HCT116 (cell line): ENCODE measurements around the gene GALNT2.

Experiments used
- CEBPB ChIP-seq: IDR thresholded peaks from 2 replicates; pipeline ENCODE4 v1.6.1; 2012; ENCODE audit warnings: low read depth
- EGR1 ChIP-seq: IDR thresholded peaks from 2 replicates; pipeline ENCODE4 v1.6.1; 2012; ENCODE audit warnings: low read depth
- EZH2 ChIP-seq: fragments of 200-600 bp; sonication (generic); IDR thresholded peaks from 2 replicates; pipeline ENCODE4 v1.6.1; 2017; ENCODE audit warnings: antibody characterized with exemption, mixed run types
- EZH2phosphoT487 ChIP-seq: fragments of 200-600 bp; IDR thresholded peaks from 2 replicates; pipeline ENCODE4 v1.6.1; 2018; ENCODE audit warnings: antibody characterized with exemption, borderline replicate concordance
- JUND ChIP-seq: IDR thresholded peaks from 2 replicates; pipeline ENCODE4 v1.6.1; 2012
- MAX ChIP-seq: IDR thresholded peaks from 2 replicates; pipeline ENCODE4 v1.6.1; 2012
- POLR2A ChIP-seq: IDR thresholded peaks from 2 replicates; pipeline ENCODE4 v1.7.0; 2011; ENCODE audit warnings: borderline replicate concordance; ENCODE audit not compliant: insufficient read depth, insufficient read length; ENCODE audit errors: extremely low read depth
- POLR2AphosphoS5 ChIP-seq: IDR thresholded peaks from 2 replicates; pipeline ENCODE4 v1.6.1; 2011; ENCODE audit warnings: mild to moderate bottlenecking, low read depth, low read length, moderate library complexity
- RAD21 ChIP-seq: IDR thresholded peaks from 2 replicates; pipeline ENCODE4 v1.6.1; 2012; ENCODE audit warnings: low read depth, mild to moderate bottlenecking
- SIN3A ChIP-seq: IDR thresholded peaks from 2 replicates; pipeline ENCODE4 v1.6.1; 2012; ENCODE audit warnings: low read depth
- SP1 ChIP-seq: IDR thresholded peaks from 2 replicates; pipeline ENCODE4 v1.6.1; 2012; ENCODE audit warnings: low read depth
- TCF7L2 ChIP-seq: IDR thresholded peaks from 2 replicates; pipeline ENCODE4 v1.7.0; 2011; ENCODE audit warnings: borderline replicate concordance, inconsistent platforms; ENCODE audit not compliant: insufficient read depth, insufficient read length; ENCODE audit errors: extremely low read depth
- YY1 ChIP-seq: IDR thresholded peaks from 2 replicates; pipeline ENCODE4 v1.6.1; 2011; ENCODE audit warnings: low read length, low read depth, moderate library complexity, mild to moderate bottlenecking; ENCODE audit not compliant: insufficient replicate concordance; ENCODE audit errors: extremely low read depth
- TF ChIP-seq, protein P1 (sequence below), 3 experiments: fragments of 200-600 bp in 1 of 3; sonication (generic) in 1 of 3; IDR thresholded peaks in 2 of 3; conservative IDR thresholded peaks in 1 of 3; 2 replicates each; pipeline ENCODE4 v1.5.1; 2012 to 2017; ENCODE audit warnings: low read depth in 2 of 3, low read length in 2 of 3, antibody characterized with exemption in 1 of 3, borderline replicate concordance in 1 of 3, control low read depth in 1 of 3, mild to moderate bottlenecking in 1 of 3, mixed read lengths in 1 of 3, mixed run types in 1 of 3, moderate library complexity in 1 of 3; ENCODE audit not compliant: insufficient read depth in 1 of 3

DNA sequence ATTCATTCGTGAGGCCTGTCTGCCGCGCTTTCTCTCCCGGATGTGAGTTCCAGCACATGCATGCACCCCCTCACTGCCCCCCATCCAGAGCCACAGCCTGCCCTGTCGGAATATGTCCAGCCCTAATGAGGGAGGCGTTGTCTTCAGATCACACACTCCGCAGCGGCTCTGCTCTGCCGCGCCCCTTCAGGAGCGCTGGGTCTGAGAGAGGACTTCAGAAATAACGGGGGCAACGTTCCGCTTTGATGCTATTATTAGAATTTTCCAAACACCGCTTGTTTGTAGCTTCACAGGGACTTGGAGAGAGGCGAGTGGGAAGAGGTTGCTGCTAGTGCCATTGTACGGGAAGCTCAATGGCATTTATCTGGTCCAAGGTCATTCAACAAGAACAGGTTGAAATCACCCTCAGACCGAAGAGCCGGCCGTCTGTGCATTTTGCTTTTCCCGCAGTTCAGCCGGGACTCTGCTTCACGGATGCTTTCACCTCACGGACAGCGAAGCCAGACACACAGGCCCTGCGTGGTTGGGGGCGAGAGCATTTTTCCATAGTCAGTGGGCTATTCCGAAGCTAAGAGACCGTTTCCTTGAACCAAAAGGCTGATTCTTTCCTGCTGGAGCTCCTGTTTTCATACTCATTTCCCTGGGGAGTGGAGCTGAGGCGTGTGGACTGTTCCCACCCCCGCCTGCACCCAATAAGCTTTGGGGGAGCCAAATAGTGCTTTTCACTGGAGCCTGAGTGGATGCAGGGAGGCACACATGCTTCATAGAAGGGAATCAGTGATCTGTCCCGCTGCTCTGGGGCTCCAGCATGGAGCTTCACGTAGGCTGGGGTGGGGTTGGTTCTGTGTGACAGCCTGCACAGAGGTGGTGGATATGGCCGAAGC lies 69.7 kb downstream of the GALNT2 start:
- TF ChIP-seq EZH2phosphoT487 = no peak
- TF ChIP-seq, protein P1, sequence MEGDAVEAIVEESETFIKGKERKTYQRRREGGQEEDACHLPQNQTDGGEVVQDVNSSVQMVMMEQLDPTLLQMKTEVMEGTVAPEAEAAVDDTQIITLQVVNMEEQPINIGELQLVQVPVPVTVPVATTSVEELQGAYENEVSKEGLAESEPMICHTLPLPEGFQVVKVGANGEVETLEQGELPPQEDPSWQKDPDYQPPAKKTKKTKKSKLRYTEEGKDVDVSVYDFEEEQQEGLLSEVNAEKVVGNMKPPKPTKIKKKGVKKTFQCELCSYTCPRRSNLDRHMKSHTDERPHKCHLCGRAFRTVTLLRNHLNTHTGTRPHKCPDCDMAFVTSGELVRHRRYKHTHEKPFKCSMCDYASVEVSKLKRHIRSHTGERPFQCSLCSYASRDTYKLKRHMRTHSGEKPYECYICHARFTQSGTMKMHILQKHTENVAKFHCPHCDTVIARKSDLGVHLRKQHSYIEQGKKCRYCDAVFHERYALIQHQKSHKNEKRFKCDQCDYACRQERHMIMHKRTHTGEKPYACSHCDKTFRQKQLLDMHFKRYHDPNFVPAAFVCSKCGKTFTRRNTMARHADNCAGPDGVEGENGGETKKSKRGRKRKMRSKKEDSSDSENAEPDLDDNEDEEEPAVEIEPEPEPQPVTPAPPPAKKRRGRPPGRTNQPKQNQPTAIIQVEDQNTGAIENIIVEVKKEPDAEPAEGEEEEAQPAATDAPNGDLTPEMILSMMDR (IDR thresholded peaks at IDR 0.05 in 2 of 3, conservative IDR thresholded peaks at IDR 0.05 in 1 of 3; ENCODE audit: borderline replicate concordance in 1 of 3, insufficient read depth in 1 of 3, low read depth in 2 of 3, low read length in 2 of 3) = no peak
- no peak for TF ChIP-seq EZH2
- no peak for TF ChIP-seq CEBPB
- TF ChIP-seq JUND = no peak
- no peak for TF ChIP-seq MAX
- TF ChIP-seq YY1 = no peak
- TF ChIP-seq POLR2A = no peak
- no peak for TF ChIP-seq SIN3A
- no peak for TF ChIP-seq SP1
- TF ChIP-seq RAD21 = no peak
- TF ChIP-seq EGR1 = no peak
- no peak for TF ChIP-seq POLR2AphosphoS5
- TF ChIP-seq TCF7L2 = no peak
